ENCODE measurements around the gene AKR1C2.
"Not testable (repeated sequence)": the region's sequence is repeated elsewhere in the genome, so short reads cannot be mapped to it uniquely, and the experiment has no call there.

- TF ChIP-seq, protein P1, sequence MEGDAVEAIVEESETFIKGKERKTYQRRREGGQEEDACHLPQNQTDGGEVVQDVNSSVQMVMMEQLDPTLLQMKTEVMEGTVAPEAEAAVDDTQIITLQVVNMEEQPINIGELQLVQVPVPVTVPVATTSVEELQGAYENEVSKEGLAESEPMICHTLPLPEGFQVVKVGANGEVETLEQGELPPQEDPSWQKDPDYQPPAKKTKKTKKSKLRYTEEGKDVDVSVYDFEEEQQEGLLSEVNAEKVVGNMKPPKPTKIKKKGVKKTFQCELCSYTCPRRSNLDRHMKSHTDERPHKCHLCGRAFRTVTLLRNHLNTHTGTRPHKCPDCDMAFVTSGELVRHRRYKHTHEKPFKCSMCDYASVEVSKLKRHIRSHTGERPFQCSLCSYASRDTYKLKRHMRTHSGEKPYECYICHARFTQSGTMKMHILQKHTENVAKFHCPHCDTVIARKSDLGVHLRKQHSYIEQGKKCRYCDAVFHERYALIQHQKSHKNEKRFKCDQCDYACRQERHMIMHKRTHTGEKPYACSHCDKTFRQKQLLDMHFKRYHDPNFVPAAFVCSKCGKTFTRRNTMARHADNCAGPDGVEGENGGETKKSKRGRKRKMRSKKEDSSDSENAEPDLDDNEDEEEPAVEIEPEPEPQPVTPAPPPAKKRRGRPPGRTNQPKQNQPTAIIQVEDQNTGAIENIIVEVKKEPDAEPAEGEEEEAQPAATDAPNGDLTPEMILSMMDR (IDR thresholded peaks at IDR 0.05) = not testable (repeated sequence)
- not testable (repeated sequence) for TF ChIP-seq POLR2A (IDR thresholded peaks at IDR 0.05)
Observed at GRCh38 chr10:4962876-4963814, 40.5 kb downstream of the AKR1C2 start, which contains the start of gene AKR1C1.

All from adrenal gland (tissue), 5 donors.